K562 (cell line): ENCODE measurements around the gene TAS2R20.

ENCODE experiments used
- CHD4 ChIP-seq: fragments of 200-600 bp; sonication (generic); IDR thresholded peaks from 3 replicates; pipeline ENCODE4 v1.6.1; 2012; ENCODE audit warnings: low read depth, mild to moderate bottlenecking, mixed read lengths, low read length, inconsistent platforms; ENCODE audit not compliant: insufficient read depth, insufficient replicate concordance, poor library complexity, severe bottlenecking
- ETV6 ChIP-seq, 3 experiments: fragments of 150-350 bp in 1 of 3; sonication (generic) in 1 of 3; formaldehyde crosslinking in 1 of 3; IDR thresholded peaks; 2 replicates each; pipeline versions ENCODE4 v1.6.1 to v1.8.0; 2014 to 2022; ENCODE audit warnings: borderline replicate concordance in 2 of 3, low read depth in 2 of 3, antibody characterized with exemption in 1 of 3, low read length in 1 of 3, mild to moderate bottlenecking in 1 of 3, missing genetic modification reagents in 1 of 3
- KLF16 ChIP-seq: IDR thresholded peaks from 2 replicates; pipeline ENCODE4 v1.6.1; 2016; ENCODE audit warnings: antibody characterized with exemption
- MAFG ChIP-seq: fragments of 450-650 bp; conservative IDR thresholded peaks from 2 replicates; pipeline ENCODE4 v1.6.1; 2016; ENCODE audit warnings: missing genetic modification characterization, missing compliant biosample characterization
- MEF2A ChIP-seq: IDR thresholded peaks from 2 replicates; pipeline ENCODE4 v1.6.1; 2011; ENCODE audit warnings: low read depth, mild to moderate bottlenecking, low read length, moderate library complexity; ENCODE audit not compliant: control insufficient read depth
- NFE2L1 ChIP-seq: fragments of 450-650 bp; IDR thresholded peaks from 2 replicates; pipeline ENCODE4 v1.6.1; 2016; ENCODE audit warnings: missing genetic modification characterization, low read depth, mild to moderate bottlenecking, missing compliant biosample characterization, moderate library complexity, borderline replicate concordance
- NR4A1 ChIP-seq, 2 experiments: fragments of 250-450 bp in 1 of 2; fragments of 450-650 bp in 1 of 2; sonication (Bioruptor Pico) in 1 of 2; IDR thresholded peaks; 2 replicates each; pipeline versions ENCODE4 v1.4.0 to v1.6.1; 2016 to 2020; ENCODE audit warnings: mild to moderate bottlenecking in 2 of 2, missing compliant biosample characterization in 1 of 2, missing genetic modification characterization in 1 of 2, moderate library complexity in 1 of 2
- SNIP1 ChIP-seq: fragments of 450-650 bp; IDR thresholded peaks from 2 replicates; pipeline ENCODE4 v1.7.1; 2017; ENCODE audit warnings: low read depth, mild to moderate bottlenecking
- ZNF224 ChIP-seq: sonication (generic); formaldehyde crosslinking; IDR thresholded peaks from 2 replicates; pipeline ENCODE4 v1.8.0; 2022; ENCODE audit warnings: mild to moderate bottlenecking, missing genetic modification reagents
- ZNF75A ChIP-seq: fragments of 450-650 bp; formaldehyde crosslinking; IDR thresholded peaks from 2 replicates; pipeline ENCODE4 v1.4.0; 2020; ENCODE audit warnings: mild to moderate bottlenecking
- TF ChIP-seq, protein P1 (sequence below): fragments of 250-450 bp; sonication (Bioruptor Pico); IDR thresholded peaks from 2 replicates; pipeline ENCODE4 v1.5.0; 2020; ENCODE audit warnings: mild to moderate bottlenecking, borderline replicate concordance
- TF ChIP-seq, protein P2 (sequence below): fragments of 250-450 bp; sonication (Bioruptor Pico); IDR thresholded peaks from 2 replicates; pipeline ENCODE4 v1.5.0; 2020; ENCODE audit warnings: mild to moderate bottlenecking
- TF ChIP-seq, protein P3 (sequence below), 3 experiments: IDR thresholded peaks in 2 of 3; conservative IDR thresholded peaks in 1 of 3; 2 replicates each; pipeline ENCODE4 v1.5.1; 2011 to 2012; ENCODE audit warnings: low read length in 3 of 3, mild to moderate bottlenecking in 3 of 3, control low read depth in 2 of 3, improper control_type of control experiment in 1 of 3, inconsistent platforms in 1 of 3, low read depth in 1 of 3, mixed read lengths in 1 of 3, moderate library complexity in 1 of 3; ENCODE audit not compliant: insufficient read depth in 2 of 3

DNA sequence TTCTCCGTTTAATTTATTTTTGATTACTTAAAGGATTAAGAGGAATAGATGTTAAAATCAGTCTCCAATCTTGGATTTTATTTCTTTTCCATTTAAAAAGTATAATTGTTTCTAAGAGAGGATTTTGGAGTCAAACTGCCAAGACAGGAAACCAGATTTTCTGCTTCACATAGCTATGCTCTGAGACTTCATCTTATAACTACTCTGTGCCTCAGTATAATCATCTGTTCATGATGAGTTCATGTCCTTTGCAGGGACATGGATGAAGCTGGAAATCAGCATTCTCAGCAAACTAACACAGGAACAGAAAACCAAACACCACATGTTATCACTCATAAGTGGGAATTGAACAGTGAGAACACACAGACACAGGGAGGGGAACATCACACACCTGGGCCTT is 42.1 kb upstream of the TAS2R20 start:
- TF ChIP-seq, protein P1, sequence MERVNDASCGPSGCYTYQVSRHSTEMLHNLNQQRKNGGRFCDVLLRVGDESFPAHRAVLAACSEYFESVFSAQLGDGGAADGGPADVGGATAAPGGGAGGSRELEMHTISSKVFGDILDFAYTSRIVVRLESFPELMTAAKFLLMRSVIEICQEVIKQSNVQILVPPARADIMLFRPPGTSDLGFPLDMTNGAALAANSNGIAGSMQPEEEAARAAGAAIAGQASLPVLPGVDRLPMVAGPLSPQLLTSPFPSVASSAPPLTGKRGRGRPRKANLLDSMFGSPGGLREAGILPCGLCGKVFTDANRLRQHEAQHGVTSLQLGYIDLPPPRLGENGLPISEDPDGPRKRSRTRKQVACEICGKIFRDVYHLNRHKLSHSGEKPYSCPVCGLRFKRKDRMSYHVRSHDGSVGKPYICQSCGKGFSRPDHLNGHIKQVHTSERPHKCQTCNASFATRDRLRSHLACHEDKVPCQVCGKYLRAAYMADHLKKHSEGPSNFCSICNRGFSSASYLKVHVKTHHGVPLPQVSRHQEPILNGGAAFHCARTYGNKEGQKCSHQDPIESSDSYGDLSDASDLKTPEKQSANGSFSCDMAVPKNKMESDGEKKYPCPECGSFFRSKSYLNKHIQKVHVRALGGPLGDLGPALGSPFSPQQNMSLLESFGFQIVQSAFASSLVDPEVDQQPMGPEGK (CRISPR knock-in tag), result no peak
- no peak for TF ChIP-seq NFE2L1 (tag)
- TF ChIP-seq, protein P2, sequence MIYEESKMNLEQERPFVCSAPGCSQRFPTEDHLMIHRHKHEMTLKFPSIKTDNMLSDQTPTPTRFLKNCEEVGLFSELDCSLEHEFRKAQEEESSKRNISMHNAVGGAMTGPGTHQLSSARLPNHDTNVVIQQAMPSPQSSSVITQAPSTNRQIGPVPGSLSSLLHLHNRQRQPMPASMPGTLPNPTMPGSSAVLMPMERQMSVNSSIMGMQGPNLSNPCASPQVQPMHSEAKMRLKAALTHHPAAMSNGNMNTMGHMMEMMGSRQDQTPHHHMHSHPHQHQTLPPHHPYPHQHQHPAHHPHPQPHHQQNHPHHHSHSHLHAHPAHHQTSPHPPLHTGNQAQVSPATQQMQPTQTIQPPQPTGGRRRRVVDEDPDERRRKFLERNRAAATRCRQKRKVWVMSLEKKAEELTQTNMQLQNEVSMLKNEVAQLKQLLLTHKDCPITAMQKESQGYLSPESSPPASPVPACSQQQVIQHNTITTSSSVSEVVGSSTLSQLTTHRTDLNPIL, result no peak
- TF ChIP-seq MAFG (tag), result no peak
- TF ChIP-seq ZNF75A (CRISPR knock-in tag), result no peak
- no peak for TF ChIP-seq ETV6 (IDR thresholded peaks at IDR 0.05; ENCODE audit: borderline replicate concordance in 1 of 2, low read depth in 2 of 2, low read length in 1 of 2)
- no peak for TF ChIP-seq ETV6 (CRISPR knock-in tag; IDR thresholded peaks at IDR 0.05; ENCODE audit: borderline replicate concordance)
- no peak for TF ChIP-seq ZNF224 (CRISPR knock-in tag)
- TF ChIP-seq SNIP1, result no peak
- no peak for TF ChIP-seq CHD4
- TF ChIP-seq, protein P3, sequence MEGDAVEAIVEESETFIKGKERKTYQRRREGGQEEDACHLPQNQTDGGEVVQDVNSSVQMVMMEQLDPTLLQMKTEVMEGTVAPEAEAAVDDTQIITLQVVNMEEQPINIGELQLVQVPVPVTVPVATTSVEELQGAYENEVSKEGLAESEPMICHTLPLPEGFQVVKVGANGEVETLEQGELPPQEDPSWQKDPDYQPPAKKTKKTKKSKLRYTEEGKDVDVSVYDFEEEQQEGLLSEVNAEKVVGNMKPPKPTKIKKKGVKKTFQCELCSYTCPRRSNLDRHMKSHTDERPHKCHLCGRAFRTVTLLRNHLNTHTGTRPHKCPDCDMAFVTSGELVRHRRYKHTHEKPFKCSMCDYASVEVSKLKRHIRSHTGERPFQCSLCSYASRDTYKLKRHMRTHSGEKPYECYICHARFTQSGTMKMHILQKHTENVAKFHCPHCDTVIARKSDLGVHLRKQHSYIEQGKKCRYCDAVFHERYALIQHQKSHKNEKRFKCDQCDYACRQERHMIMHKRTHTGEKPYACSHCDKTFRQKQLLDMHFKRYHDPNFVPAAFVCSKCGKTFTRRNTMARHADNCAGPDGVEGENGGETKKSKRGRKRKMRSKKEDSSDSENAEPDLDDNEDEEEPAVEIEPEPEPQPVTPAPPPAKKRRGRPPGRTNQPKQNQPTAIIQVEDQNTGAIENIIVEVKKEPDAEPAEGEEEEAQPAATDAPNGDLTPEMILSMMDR (IDR thresholded peaks at IDR 0.05 in 2 of 3, conservative IDR thresholded peaks at IDR 0.05 in 1 of 3; ENCODE audit: insufficient read depth in 2 of 3, low read depth in 1 of 3, low read length in 3 of 3), result no peak
- no peak for TF ChIP-seq NR4A1 (CRISPR knock-in tag; IDR thresholded peaks at IDR 0.05)
- no peak for TF ChIP-seq NR4A1 (tag; IDR thresholded peaks at IDR 0.05)
- TF ChIP-seq MEF2A, result no peak
- no peak for TF ChIP-seq KLF16
